ENCODE data around the gene TAGLN3.

TAGLN3 gene

DNA sequence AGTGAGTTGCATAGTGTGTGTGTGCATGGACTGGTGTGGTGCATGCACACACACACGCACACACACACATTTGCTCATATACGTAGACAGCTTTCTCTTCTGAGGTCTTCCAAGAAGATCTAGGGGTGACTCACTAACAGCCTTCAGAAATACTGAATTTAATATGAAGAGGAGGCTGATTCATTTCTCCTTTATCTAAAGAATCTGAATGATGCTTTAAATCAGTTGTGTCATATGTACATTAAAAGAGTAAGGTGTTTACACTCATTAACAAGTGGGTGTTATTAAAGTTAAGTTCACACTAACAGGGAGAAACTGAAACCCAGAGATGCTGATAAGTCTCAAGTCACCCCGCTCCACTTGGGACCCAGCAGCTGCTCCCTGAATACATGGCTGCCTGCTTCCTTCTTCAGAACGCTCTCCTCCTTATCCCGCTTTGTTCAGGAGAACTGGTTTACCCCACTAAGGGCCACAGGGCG, 57.8 kb downstream of the TAGLN3 start:
- DNase-seq: no peak

DNA sequence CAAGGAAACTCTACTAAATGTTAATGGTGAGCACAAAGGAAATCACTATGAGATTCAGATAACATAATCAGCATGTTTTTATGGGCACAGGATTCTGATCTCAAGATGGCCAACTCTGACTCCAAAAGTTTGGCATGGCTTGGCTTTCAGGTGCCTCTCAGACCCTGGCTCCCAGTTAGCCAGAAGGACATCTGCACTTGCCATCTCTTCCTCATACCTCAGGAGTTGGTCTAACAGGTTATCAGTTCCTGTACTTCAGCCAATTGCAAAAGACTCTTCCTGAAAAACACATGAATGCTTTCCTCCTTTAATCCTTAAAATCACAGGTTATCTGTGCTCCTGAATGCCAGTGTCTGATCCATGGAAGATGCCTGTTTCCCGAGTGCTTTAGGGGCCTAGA, 60.8 kb downstream of the TAGLN3 start:
- DNase-seq: no peak

DNA sequence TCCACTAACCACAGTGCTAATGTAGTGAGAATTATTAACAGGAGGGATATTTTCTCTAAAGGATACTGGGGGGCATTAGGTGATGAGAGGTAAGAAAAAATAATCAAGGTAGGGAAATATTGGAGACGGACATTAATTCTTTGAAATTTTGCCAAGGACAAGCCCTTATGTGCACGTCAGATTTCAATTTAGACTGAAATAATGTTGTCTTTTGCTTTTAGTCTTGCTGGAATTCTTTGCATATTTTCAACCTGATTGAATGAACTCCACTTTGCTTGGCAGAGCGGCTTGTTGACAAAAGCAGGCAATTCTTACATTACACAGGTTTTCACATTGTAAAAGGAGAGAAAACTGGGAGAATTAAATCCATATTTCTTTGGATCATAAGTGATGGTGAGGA, 62.4 kb downstream of the TAGLN3 start:
- no peak for DNase-seq
